Hematopoietic multipotent progenitor cell treated with erythropoietin and hydrocortisone succinate and interleukin-3 and kit ligand, for 4 days (in vitro differentiated cells): Measurements from ENCODE around the gene MRPL36.
"Not testable (repeated sequence)": the region's sequence is repeated elsewhere in the genome, so short reads cannot be mapped to it uniquely, and the experiment has no call there.

Source experiments
- DNase-seq: peaks from one replicate; pipeline ENCODE4 v3.0.0-alpha.2; 2015

The MRPL36 gene

GRCh38 chr5:1831677-1832313 is 32.2 kb upstream of the MRPL36 start:
- no peak for DNase-seq

- no peak for DNase-seq
These were observed 31.6 kb upstream of the MRPL36 start for GRCh38 chr5:1831257-1831656.

GRCh38 chr5:1830571-1831228 is 31.1 kb upstream of the MRPL36 start:
- no peak for DNase-seq

GRCh38 chr5:1827886-1828397 is 28.3 kb upstream of the MRPL36 start:
- DNase-seq = peak; percentile 32

GRCh38 chr5:1827025-1827885 is 27.6 kb upstream of the MRPL36 start:
- no peak for DNase-seq

GRCh38 chr5:1826235-1826980 is 26.8 kb upstream of the MRPL36 start:
- no peak for DNase-seq

GRCh38 chr5:1824903-1825841 is 25.5 kb upstream of the MRPL36 start:
- no peak for DNase-seq

- no peak for DNase-seq
These were observed 24.6 kb upstream of the MRPL36 start for GRCh38 chr5:1824109-1824821.

GRCh38 chr5:1823381-1824034 is 23.9 kb upstream of the MRPL36 start:
- no peak for DNase-seq

GRCh38 chr5:1821862-1822261 is 22.2 kb upstream of the MRPL36 start:
- no peak for DNase-seq

GRCh38 chr5:1820926-1821325 is 21.3 kb upstream of the MRPL36 start:
- DNase-seq = no peak

GRCh38 chr5:1820381-1820780 is 20.7 kb upstream of the MRPL36 start:
- no peak for DNase-seq

- no peak for DNase-seq
These were observed 19.8 kb upstream of the MRPL36 start for GRCh38 chr5:1819458-1819857.

- no peak for DNase-seq
These were observed 19.1 kb upstream of the MRPL36 start for GRCh38 chr5:1818784-1819183.

GRCh38 chr5:1817261-1818043 is 17.8 kb upstream of the MRPL36 start:
- DNase-seq = no peak

GRCh38 chr5:1816495-1817089 is 17.0 kb upstream of the MRPL36 start:
- DNase-seq = not testable (repeated sequence)

GRCh38 chr5:1815881-1816292 is 16.2 kb upstream of the MRPL36 start:
- no peak for DNase-seq

GRCh38 chr5:1815071-1815786 is 15.6 kb upstream of the MRPL36 start:
- DNase-seq = no peak
